Activated CD8-positive, alpha-beta memory T cell treated with anti-CD3 and anti-CD28 coated beads, Interleukin-2, amount 50 U/mL, for 4 hours (primary cell): ENCODE data around the gene CENPX.
A peak's percentile ranks its signal among the peaks of the same experiment; 100 is the strongest.

Experiments used
- DNase-seq: peaks from one replicate; pipeline ENCODE4 v3.0.0-alpha.2; 2020

The CENPX gene

DNA sequence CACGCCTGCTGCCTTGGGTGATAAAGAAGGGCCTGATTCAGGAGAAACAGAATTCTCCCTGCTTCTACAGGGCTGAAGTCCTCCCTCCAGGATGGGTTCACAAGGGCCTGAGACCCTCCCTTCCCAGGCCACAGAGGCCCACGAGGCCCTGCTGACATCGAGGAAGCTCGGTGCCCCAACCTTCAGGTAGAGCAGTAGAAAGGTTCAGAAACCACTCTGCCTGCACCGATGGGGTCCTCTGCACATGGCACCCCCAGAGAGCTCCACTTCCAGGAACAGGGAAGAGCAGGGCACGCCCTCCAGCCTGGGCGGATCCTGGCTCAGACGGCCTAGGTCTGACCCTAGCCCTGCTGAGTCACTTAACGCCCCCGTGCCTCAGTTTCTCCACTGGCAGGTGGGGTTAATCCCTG lies 773 bp downstream of the CENPX start:
- DNase-seq = no peak

DNA sequence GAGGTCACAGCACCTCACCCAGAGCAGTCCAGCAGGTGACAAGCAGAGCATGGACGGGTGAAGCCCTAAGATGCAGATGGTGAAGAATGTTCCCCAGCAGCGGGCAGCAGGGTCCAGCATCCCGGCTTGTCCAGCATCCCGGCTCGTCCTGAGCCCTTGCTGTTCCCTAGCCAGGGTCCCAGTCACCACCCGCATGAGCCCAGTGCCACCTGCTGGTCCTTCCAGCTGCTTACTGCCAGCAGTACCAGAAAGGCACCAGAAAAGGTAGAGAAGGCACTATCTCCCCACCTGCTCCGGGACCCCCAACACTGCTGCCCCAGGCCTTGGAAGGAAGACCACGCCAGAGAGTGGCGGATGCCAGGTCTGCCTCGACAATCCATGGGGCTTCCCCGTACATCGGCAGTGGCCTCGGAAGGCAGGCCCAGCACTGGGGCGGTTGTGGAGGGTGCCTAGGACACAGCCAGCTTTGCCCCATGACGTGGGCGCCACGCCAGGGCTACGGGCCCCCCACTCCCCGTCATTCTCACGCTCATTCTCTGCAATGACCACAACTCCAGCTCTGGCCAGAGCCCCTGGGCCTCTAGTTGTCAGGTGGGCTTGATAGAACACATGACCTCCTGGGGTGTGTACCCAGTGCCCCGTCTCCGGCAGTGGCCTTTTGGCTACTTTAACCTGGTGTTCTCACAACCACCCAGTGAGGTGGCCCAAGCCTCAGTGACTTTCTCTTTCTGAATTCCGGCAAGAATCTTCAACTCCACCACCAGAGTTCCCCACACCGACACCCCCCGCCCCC lies 1.4 kb downstream of the CENPX start:
- peak; percentile 63 for DNase-seq

- no peak for DNase-seq
Observed at GRCh38 chr17:82020572-82021106, 2.0 kb downstream of the CENPX start.

- DNase-seq = peak; percentile 70
Observed at GRCh38 chr17:82019690-82020571, 2.7 kb downstream of the CENPX start.

- DNase-seq = no peak
Observed at GRCh38 chr17:82018989-82019689, 3.5 kb downstream of the CENPX start.

DNA sequence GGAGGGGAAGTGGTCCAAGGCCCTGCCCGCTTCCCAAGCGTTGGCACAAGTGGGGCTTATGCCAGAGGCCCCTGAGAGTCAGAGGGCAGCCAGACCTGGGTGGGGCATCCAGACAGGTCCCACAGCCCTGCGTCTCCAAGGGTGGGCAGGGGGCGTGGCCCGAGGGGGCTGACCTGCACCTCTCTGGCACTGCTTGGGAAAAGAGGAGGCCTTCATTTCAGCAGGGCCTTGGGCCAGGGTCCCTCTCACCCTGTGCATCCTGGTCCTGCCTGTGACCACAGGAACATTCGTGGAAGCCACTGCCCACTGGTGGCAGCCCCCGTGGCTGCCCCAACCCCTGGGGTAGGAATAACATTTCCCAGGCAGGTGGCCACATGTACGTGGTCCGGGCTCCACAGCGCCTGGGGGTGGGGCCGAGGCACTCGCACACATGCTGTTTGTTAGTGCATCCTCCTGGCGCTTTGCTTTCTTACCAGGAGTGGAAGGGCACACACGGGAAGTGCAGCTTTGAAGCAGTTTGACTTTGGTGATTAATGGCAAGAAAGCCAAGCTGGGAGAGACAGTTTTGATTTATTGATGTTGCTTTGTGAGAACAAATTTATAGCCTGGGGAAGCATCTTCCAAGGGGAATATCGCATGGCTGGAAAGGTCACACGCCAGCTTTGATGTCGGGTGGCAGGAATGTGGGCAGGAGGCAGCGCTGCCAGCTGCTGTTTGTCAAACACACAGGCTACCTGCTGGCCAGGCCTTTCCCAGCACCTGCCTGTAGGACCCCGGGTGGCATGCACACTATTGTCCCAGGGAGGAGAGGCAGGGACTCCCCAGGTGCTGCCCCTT lies 4.3 kb downstream of the CENPX start:
- no peak for DNase-seq

- no peak for DNase-seq
Observed at GRCh38 chr17:82017612-82018151, 5.0 kb downstream of the CENPX start.

GRCh38 chr17:82016875-82017459 lies 5.7 kb downstream of the CENPX start:
- DNase-seq = no peak

DNA sequence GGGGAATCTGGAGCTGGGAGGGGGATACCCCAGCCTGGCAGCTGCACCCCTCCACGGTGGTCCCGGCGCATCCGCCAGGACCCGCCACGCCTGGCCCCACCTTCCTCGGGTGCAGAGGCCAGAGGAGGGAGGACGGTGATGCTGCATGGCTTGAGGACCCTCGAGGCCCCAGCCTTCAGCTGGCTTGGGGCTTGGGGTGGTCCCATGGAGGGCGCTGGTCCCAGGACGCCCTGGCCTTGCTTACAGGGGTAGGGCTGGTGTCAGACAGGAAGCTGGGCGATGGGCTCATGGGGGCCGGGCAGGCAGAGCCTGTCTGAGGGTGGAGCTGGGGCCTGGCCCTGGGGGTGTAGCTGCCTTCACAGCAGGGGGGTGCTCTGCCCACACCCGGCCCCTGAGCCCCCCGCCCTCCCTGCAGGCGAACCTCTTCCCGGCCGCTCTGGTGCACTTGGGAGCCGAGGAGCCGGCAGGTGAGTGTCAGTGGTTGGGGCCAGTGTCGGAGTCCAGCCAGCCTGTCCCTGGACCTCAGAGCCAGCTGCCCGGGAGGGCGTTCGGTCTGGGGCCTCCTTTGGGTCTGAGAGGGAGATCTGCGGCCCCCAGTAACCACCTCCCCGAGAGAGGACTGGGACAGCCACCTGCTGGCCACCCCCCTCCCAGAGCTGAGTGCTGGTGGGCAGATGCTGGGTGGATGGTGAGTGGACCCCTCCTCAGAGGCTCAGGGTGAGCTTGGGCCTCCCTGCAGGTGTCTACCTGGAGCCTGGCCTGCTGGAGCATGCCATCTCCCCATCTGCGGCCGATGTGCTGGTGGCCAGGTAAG lies 6.4 kb downstream of the CENPX start:
- DNase-seq = no peak

DNA sequence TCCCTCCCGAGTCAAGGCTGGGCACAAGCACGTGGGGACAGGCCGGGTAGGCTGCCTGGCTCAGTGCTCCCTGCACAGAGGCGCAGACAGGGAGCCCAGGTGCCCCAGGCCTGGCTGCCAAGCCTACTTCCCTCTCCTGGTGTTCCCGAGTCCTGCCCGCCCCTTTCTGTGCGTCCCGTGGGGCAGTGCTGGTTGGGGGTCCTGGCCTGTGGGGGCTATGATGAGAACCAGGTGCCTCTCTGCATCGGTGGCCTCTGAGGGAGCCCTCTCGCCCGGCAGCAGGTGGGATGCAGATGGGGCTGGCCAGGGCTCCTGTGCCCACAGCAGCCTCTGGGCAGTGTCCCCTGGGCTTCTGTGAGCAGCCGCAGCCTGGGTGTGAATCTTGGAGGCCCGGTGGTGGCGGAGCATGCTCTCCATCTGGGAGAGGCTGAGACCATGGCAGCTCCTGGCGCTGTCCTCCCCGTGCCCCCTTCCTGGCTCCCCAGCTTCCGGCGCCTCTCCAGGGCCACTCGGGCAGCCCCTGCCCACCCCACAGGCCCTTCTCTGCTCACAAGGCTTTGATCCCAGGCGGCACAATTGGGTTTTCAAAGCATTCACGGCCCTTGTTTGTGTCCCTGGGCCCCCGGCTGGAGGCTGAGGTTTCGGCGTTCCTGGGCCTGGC lies 7.2 kb downstream of the CENPX start:
- DNase-seq = no peak

- no peak for DNase-seq
Observed at GRCh38 chr17:82014971-82015310, 7.7 kb downstream of the CENPX start.

DNA sequence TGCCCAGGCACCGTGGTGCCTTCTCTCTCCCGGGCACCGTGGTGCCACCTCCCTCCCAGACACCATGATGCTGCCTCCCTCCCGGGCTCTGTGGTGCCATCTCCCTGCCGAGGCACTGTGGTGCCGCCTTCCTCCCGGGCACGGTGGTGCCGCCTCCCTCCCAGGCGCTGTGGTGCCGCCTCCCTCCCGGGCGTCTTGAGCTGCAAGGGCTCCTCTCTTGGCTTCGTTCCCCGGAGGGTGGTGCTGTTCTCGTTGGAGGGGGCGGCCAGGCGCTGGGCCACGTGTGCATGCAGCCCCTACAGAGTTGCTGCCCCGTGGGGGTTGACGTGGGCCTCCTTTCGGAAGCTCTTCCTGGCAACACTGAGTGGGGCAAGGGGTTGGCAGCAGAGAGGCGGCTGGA lies 8.2 kb downstream of the CENPX start:
- DNase-seq = no peak

DNA sequence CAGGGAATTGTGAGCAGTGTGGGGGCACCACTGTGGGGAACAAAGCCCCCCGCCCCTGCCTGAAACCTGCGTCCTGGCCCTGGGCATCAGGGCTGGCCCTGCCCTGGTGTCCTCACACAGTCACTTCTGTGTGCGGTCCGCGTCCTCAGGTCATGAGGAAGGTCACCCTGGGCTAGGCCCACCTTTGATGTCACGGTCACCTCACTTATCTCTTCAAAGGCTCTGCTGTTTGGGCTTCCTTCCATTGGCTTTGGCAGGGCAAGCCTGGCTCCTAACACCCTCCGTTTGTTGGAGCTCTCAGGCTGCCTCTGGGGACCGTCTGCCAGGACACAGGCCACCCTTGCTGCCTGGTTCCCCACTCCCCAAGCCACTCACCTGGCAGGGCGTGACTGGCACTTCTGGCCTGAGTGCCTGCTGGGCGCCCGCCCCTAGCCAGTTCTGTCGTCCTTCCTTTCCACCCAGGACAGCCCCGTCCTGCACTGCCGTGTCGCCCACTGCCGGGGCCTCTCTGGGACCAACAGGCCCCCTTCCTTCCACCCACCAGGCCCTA lies 8.8 kb downstream of the CENPX start:
- no peak for DNase-seq

DNA sequence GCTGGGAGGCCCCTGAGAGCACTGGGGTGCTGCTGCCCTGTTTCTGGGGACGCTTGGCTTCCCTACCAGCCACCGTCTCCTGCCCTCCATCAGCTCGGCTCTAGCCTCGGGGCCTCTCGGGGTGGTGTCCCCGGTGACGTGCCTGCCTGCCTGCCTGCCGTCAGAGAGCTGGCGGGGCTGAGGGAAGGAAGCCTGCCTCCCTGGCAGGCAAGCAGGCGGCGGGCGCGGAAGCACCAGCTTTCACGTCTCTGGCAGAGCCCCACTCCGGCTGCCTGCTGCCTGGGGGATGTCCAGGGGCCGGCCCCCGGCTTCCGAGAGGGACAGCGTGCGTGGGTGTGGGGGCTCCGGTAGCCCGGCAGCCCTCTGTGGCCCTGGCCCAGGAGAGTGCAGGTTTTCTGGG lies 9.3 kb downstream of the CENPX start:
- no peak for DNase-seq

DNA sequence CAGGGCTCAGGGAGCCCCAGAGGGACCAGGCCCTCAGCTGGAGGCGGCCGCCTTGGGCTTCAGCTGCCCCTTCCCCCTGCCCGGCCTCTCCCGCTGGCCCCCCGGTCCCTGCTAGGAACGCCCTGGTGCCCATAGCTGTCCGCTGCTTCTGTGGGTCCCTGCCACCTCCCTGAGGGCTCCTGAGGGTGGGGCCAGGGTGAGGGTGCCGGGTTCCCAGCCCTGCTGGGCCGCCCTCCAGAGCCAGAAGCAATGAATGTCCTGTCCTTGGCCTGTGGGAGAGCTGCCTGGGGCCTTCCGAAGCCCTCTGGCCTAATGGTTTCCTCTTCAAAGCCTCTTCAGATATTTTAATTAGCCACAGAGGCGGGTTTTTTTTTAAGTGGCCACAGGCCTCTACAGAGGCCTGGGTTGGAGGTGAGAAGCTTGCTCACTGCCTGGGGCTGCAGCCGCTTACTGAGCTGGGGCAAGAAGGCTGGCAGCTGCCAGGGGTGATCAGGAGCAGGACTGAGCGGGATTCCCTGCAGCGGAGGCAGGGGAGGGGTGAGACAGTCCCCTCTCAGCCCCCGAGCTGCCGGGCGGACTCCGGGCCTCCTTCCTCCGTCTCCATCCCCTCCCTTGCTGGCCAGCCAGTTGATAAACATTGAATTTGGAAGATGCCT lies 9.9 kb downstream of the CENPX start:
- no peak for DNase-seq

- no peak for DNase-seq
Observed at GRCh38 chr17:82012261-82012639, 10.4 kb downstream of the CENPX start.

- DNase-seq = no peak
Observed at GRCh38 chr17:82011617-82012187, 11.0 kb downstream of the CENPX start.

DNA sequence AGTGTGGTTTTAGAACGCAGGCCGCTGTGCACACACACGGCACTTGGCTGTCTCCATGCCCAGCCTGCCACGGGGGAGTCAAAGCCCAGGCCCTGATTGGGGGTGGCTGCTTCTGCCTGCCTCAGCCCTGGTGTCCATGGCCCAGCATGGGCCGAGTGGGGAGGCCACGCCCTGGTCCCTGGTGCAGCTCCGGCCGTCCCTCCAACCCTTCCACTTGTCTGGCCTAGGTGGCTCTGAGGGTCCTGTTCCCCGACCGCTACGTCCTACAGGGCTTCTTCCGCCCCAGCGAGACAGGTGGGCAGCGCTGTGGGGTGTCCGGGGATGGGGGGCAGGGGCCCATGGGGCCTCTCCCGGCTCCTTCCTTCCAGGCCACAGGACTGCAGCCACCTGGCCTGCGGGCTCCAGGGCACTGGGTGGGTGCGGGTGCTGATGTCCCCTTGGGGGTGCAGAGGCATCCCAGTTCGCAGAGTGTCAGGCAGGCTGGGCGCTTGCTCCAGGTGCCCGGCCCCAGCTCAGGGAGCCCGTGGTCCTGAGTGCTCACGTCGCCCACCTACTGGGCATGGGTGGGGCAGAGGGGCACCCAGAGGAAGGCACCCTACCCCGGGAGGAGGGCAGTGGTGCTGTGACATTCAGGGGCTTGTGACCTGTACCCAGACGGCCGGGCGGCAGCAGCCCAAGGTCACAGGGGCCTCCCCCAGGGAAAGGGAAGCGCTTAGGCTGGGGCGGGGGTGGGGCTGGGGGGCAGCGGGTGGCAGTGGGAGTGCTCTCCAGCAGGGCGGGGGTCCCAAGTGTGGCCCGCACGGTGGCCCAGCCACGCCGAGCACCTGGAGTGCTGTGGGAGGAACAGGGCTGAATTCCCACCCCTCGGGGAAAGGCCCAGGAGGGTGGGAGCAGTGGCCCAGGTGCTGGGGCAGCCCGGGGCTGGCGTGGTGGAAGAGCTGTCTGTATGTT lies 11.8 kb downstream of the CENPX start:
- DNase-seq = no peak
